ENCODE measurements around the gene PMIS2. TPM values are rescaled to one million over a fixed set of nuclear protein-coding genes. Genes with fewer than 3 reads are reported as not detected.

Gene PMIS2
- total RNA-seq, 2 donors from 2014 or later, result not detected

DNA sequence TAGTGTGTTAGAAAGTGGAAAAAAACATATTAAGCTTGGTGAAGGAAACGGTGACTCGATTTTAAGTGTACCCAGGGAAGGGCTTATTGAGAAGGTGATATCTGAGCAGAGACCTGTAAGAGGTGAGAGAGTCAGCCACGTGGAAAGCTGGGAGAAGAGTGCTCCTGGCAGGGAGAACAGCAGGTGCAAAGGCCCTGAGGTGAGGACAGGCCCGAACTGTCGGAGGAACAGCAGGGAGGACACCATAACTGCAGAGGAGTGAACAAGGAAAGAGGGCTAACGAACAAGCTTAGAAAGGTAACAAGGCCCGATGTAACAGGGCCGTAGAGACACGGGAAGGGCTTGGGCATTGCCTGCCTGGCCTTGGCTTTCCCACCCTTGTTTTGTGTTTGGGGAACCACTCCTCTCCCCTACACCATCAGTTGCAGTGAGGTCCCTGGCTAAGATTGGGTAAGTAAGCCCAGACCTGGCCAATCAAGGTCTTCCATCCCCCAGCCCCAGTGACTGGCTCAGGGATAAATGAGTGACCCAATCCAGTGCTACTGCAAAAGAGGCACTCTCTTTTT, 29.9 kb upstream of the PMIS2 start:
- Histone ChIP-seq H3K4me1 (replicated peaks) (no peaks in the 10 kb centered on the region), H3K36me3 (no peaks in the 10 kb centered on the region), H3K4me3 (no peak overlapping the region), H3K27ac (no peak overlapping the region), H3K9me3 (no peaks in the 10 kb centered on the region), H3K27me3 (replicated peaks; ENCODE audit: insufficient read depth) (peaks cover 4% of the 10 kb centered on the region)
- WGBS, result 84% methylated on average over 9 of the region's 9 CpGs
- intact Hi-C loops (cut with DNase I), result no loop called here
- no peak for DNase-seq (ENCODE audit: low spot score)
- TF ChIP-seq POLR2A (IDR thresholded peaks at IDR 0.05), result no peak
- TF ChIP-seq CTCF (IDR thresholded peaks at IDR 0.05), result no peak
- no peak for TF ChIP-seq POLR2AphosphoS5 (IDR thresholded peaks at IDR 0.05)

DNA sequence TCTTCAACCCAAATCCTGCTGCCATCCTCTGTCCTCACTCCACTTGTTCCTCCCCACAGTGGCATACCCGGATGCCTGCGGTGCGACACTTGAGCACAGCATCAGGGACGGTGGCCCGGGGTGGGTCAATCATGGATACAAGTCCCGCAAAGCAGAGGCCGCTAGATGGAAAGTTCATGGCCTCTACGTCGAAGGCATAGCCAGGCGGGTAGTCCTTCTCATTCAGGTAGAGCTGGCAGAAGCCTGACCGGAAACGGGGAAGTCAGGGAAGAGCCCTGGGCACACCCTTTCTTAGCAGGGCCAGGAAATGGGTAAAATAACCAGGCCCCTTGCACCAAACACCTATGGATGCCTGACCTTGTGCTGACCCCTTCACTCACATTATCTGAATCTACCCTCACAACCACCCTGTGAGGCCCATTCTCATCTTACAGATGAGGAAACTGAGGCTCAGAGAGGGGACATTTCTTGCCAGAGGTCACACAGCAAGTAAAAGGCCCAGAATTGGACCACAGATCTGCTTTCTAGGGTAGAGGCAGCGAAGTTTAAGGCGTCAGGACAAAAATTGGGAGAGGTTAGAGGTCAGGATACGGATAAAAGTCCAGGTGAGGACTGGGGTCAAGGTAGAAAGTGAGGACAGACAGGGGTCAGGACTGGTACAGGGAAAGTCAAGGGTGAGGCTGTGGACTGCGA, 29.0 kb upstream of the PMIS2 start:
- H3K27me3 ChIP-seq (replicated peaks; ENCODE audit: insufficient read depth), result peaks cover 4% of the 10 kb centered on the region

GRCh38 chr19:35557539-35558399, 28.2 kb upstream of the PMIS2 start:
- H3K4me1 ChIP-seq (replicated peaks), result no peaks in the 10 kb centered on the region
- DNase-seq (ENCODE audit: low spot score), result peak; percentile 42
- peak overlapping the region in 1 of 2 donors; percentile 24 for H3K4me3 ChIP-seq
- peaks cover 4% of the 10 kb centered on the region for H3K27me3 ChIP-seq (replicated peaks; ENCODE audit: insufficient read depth)
- TF ChIP-seq CTCF (IDR thresholded peaks at IDR 0.05) (no peak), POLR2AphosphoS5 (IDR thresholded peaks at IDR 0.05) (no peak)
- H3K27ac ChIP-seq, result no peak overlapping the region
- intact Hi-C loops (cut with DNase I), result no loop called here
- 4% methylated on average over 49 of the region's 60 CpGs for WGBS
- no peaks in the 10 kb centered on the region for H3K36me3 ChIP-seq
- no peaks in the 10 kb centered on the region for H3K9me3 ChIP-seq

More for the DNA sequence above, 29.0 kb upstream of the PMIS2 start:
- no peaks in the 10 kb centered on the region for H3K9me3 ChIP-seq
- DNase-seq (ENCODE audit: low spot score), result no peak
- 87% methylated on average over 16 of the region's 16 CpGs for WGBS
- H3K4me1 ChIP-seq (replicated peaks), result no peaks in the 10 kb centered on the region
- no peak for TF ChIP-seq POLR2AphosphoS5 (IDR thresholded peaks at IDR 0.05)
- TF ChIP-seq CTCF (IDR thresholded peaks at IDR 0.05), result no peak
- TF ChIP-seq POLR2A (IDR thresholded peaks at IDR 0.05), result no peak
- H3K27ac ChIP-seq, result no peak overlapping the region
- H3K4me3 ChIP-seq, result no peak overlapping the region
- intact Hi-C loops (cut with DNase I), result no loop called here
- no peaks in the 10 kb centered on the region for H3K36me3 ChIP-seq

DNA sequence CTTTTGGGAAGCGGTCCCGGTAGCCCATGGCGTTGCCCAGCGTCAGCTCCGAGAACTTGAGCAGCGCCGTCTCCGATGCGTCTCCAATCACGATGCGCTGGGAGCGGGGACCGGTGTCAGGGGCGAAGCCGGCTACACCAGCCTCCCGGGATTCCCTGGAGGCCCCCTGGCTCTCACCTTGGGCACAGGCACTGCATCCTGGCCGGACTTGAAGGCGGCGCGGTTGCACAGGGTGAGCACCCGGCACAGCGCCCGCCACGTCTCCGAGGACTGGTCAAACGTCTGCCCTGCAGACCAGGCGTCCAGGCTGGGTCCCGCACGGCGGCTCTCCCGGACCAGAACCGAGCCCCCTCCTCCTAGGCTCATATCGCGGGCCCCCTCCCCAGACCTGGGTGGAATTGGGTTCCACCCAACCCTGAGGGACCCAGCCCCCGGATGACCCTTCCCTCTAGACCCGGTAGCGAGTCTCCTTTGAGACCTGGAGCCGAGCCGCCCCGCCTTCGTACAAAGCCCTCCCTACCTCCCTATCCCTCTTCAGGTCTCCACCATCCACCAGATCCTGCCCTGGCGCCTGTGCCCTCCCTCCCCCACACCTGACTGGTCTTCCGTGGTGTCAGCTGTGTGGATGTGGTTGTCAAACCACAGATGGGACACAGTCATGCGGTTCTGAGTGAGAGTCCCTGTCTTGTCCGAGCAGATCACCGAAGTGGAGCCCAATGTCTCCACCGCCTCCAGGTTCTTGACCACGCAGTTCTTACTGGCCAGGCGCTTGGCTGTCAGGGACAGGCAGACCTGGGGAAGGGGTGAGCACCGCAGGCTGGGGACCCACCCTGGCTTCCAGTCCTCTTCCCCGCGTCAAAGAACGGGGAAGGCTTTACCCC, 27.3 kb upstream of the PMIS2 start:
- peak overlapping the region in 1 of 2 donors; percentile 24 for H3K4me3 ChIP-seq
- no peak overlapping the region for H3K27ac ChIP-seq
- intact Hi-C loops (cut with DNase I), result no loop called here
- no peaks in the 10 kb centered on the region for H3K36me3 ChIP-seq
- no peaks in the 10 kb centered on the region for H3K9me3 ChIP-seq
- H3K27me3 ChIP-seq (replicated peaks; ENCODE audit: insufficient read depth), result peaks cover 6% of the 10 kb centered on the region
- DNase-seq (ENCODE audit: low spot score), result no peak
- no peaks in the 10 kb centered on the region for H3K4me1 ChIP-seq (replicated peaks)
- 30% methylated on average over 45 of the region's 53 CpGs for WGBS
- no peak for TF ChIP-seq POLR2A (IDR thresholded peaks at IDR 0.05)
- TF ChIP-seq POLR2AphosphoS5 (IDR thresholded peaks at IDR 0.05), result no peak
- no peak for TF ChIP-seq CTCF (IDR thresholded peaks at IDR 0.05)

Data from prostate gland (tissue), 2 donors.